ENCODE measurements around the gene EXOC3L2.

- TF ChIP-seq POLR2A (IDR thresholded peaks at IDR 0.05; ENCODE audit: low read length) (no peak), GATA1 (IDR thresholded peaks at IDR 0.05; ENCODE audit: low read depth, low read length) (no peak)
Measured at GRCh38 chr19:45223879-45224278, 21.3 kb downstream of the EXOC3L2 start.
